OCI-LY7 (cell line): Measurements from ENCODE around the gene RPGRIP1L.

Experiments used
- CTCF ChIP-seq: fragments of 200-600 bp; sonication (generic); conservative IDR thresholded peaks from 2 replicates; pipeline ENCODE4 v1.5.1; 2014; ENCODE audit warnings: mild to moderate bottlenecking, antibody characterized with exemption, low read length, moderate library complexity, mixed read lengths
- EZH2phosphoT487 ChIP-seq: fragments of 200-600 bp; sonication (generic); IDR thresholded peaks from 2 replicates; pipeline ENCODE4 v1.6.1; 2018; ENCODE audit warnings: low read depth, borderline replicate concordance, mild to moderate bottlenecking, mixed run types, antibody characterized with exemption, low read length, moderate library complexity, mixed read lengths

DNA sequence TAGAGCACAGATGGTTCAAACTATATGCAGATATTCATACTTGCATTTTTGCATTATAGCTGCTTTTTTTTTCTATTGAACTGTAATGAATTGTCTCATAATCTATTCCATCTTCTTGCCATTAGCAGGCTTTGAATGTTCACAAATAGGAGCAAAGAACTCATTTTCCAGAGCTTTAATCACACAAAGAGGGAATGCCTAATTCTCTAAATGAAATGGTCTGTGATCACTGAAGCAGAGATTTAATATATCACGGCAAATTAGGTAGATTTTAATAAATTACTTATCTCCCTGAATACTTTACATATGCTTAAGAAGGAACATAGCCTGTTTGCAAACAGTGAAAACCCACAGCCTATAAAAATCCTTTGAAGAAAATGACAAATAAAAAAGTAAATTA, 103.0 kb downstream of the RPGRIP1L start:
- TF ChIP-seq CTCF: no peak
- TF ChIP-seq EZH2phosphoT487: no peak
